K562 (cell line): ENCODE data around the gene KCNQ4. TPM values are rescaled to one million over a fixed set of nuclear protein-coding genes. Genes with fewer than 3 reads are reported as not detected.

ENCODE experiments used
- ATF6 ChIP-seq: sonication (generic); formaldehyde crosslinking; IDR thresholded peaks from 2 replicates; pipeline ENCODE4 v1.4.0; 2020; ENCODE audit warnings: mild to moderate bottlenecking, missing genetic modification reagents
- ELF2 ChIP-seq: fragments of 250-450 bp; sonication (Bioruptor Pico); IDR thresholded peaks from 2 replicates; pipeline ENCODE4 v1.5.0; 2021; ENCODE audit warnings: mild to moderate bottlenecking
- FOXM1 ChIP-seq, 2 experiments: fragments of 450-650 bp in 1 of 2; sonication (generic) in 1 of 2; formaldehyde crosslinking in 1 of 2; IDR thresholded peaks; 2 replicates each; pipeline versions ENCODE4 v1.6.1 to v1.9.0; 2017 to 2022; ENCODE audit warnings: low read depth in 2 of 2, mild to moderate bottlenecking in 2 of 2, missing genetic modification reagents in 1 of 2, moderate library complexity in 1 of 2
- GABPA ChIP-seq: fragments of 200-800 bp; sonication (Bioruptor generic); conservative IDR thresholded peaks from 2 replicates; pipeline ENCODE4 v1.6.1; 2016; ENCODE audit warnings: low read depth, missing genetic modification characterization, missing compliant biosample characterization
- GATA2 ChIP-seq: sonication (generic); formaldehyde crosslinking; IDR thresholded peaks from 2 replicates; pipeline ENCODE4 v1.4.0; 2020; ENCODE audit warnings: mild to moderate bottlenecking, missing genetic modification reagents
- IRF2 ChIP-seq: sonication (generic); formaldehyde crosslinking; IDR thresholded peaks from 2 replicates; pipeline ENCODE4 v1.8.1; 2022; ENCODE audit warnings: mild to moderate bottlenecking, missing genetic modification reagents
- NR3C1 ChIP-seq: sonication (generic); formaldehyde crosslinking; IDR thresholded peaks from 2 replicates; pipeline ENCODE4 v1.8.1; 2022; ENCODE audit warnings: missing genetic modification reagents
- RBM25 ChIP-seq: fragments of 200-400 bp; formaldehyde crosslinking; IDR thresholded peaks from 2 replicates; pipeline ENCODE4 v1.6.1; 2018; ENCODE audit warnings: low read length, low read depth, moderate library complexity; ENCODE audit not compliant: severe bottlenecking
- RCOR1 ChIP-seq, 2 experiments: IDR thresholded peaks; 2 replicates each; pipeline ENCODE4 v1.6.1; 2012; ENCODE audit warnings: low read depth in 2 of 2, low read length in 2 of 2, borderline replicate concordance in 1 of 2, improper control_type of control experiment in 1 of 2
- REST ChIP-seq, 2 experiments: fragments of 450-650 bp; formaldehyde crosslinking in 1 of 2; IDR thresholded peaks; 2 replicates each; pipeline versions ENCODE4 v1.4.0 to v1.6.1; 2014 to 2020; ENCODE audit warnings: mild to moderate bottlenecking in 2 of 2, borderline replicate concordance in 1 of 2, low read depth in 1 of 2
- SMC3 ChIP-seq: conservative IDR thresholded peaks from 2 replicates; pipeline ENCODE4 v1.6.1; 2011; ENCODE audit warnings: low read depth, low read length, improper control_type of control experiment; ENCODE audit not compliant: insufficient read depth
- SREBF2 ChIP-seq: sonication (generic); formaldehyde crosslinking; IDR thresholded peaks from 2 replicates; pipeline ENCODE4 v1.4.0; 2020; ENCODE audit warnings: mild to moderate bottlenecking, missing genetic modification reagents
- TCF3 ChIP-seq: sonication (generic); formaldehyde crosslinking; IDR thresholded peaks from 2 replicates; pipeline ENCODE4 v1.4.0; 2020; ENCODE audit warnings: mild to moderate bottlenecking, missing genetic modification reagents
- ZNF24 ChIP-seq: fragments of 450-650 bp; IDR thresholded peaks from 2 replicates; pipeline ENCODE4 v1.6.1; 2016
- ZNF324 ChIP-seq: fragments of 250-450 bp; sonication (Bioruptor Pico); IDR thresholded peaks from 2 replicates; pipeline ENCODE4 v1.4.0; 2020; ENCODE audit warnings: mild to moderate bottlenecking
- ZNF395 ChIP-seq: fragments of 200-800 bp; sonication (Bioruptor generic); IDR thresholded peaks from 2 replicates; pipeline ENCODE4 v1.6.1; 2017; ENCODE audit warnings: missing genetic modification characterization, missing compliant biosample characterization
- polyA plus RNA-seq, 8 experiments: library from polyadenylated mRNA; depleted of rRNA in 4 of 8; stranded (reverse) in 5 of 8; unstranded in 3 of 8; fragments of >200 nt; fragmentation: Nextera tagmentation in 2 of 8; fragmentation: Illumina TruSeq in 1 of 8; extraction: Ambion mirVana in 2 of 8; extraction: Trizol in 1 of 8; gene quantifications; 2 replicates each; pipeline versions ENCODE4 v1.2.1 to v1.2.3, GENCODE V29; 2011 to 2014; ENCODE audit warnings: inconsistent platforms in 1 of 8, missing spikeins in 1 of 8
- total RNA-seq, 7 experiments: library from RNA; depleted of rRNA in 6 of 7; stranded (reverse); fragments of >200 nt in 6 of 7; fragmentation: Illumina TruSeq in 2 of 7; extraction: Trizol in 2 of 7; gene quantifications; 2 replicates each; pipeline versions ENCODE4 v1.2.1 to v1.2.3, GENCODE V29; 2011 to 2021; ENCODE audit warnings: low replicate concordance in 1 of 7

KCNQ4 gene
- total and polyA plus RNA-seq, 9 of the 15 experiments (the other 6 are each of a cell fraction or from before 2014, with no cell fraction given) = 0.07 to 4.1 (median 0.79) TPM

GRCh38 chr1:40774266-40774998, 9.2 kb upstream of the KCNQ4 start (continued):
- peak; percentile 87 for TF ChIP-seq REST (IDR thresholded peaks at IDR 0.05; ENCODE audit: borderline replicate concordance)
- TF ChIP-seq REST (CRISPR knock-in tag; IDR thresholded peaks at IDR 0.05; ENCODE audit: low read depth) = no peak
- peak; percentile 58 for TF ChIP-seq RBM25
- peak; percentile 94 for TF ChIP-seq SMC3
- TF ChIP-seq TCF3 (CRISPR knock-in tag) = peak; percentile 51
- peak in 1 of 2 experiments; percentile 74; a peak in 3 of 4 replicates for TF ChIP-seq RCOR1 (IDR thresholded peaks at IDR 0.05; ENCODE audit: borderline replicate concordance in 1 of 2, low read depth in 2 of 2, low read length in 2 of 2)
- no peak for TF ChIP-seq SREBF2 (CRISPR knock-in tag)
- no peak for TF ChIP-seq IRF2 (CRISPR knock-in tag)
- no peak for TF ChIP-seq ZNF395
- no peak for TF ChIP-seq FOXM1 (IDR thresholded peaks at IDR 0.05; ENCODE audit: low read depth)
- no peak for TF ChIP-seq FOXM1 (CRISPR knock-in tag; IDR thresholded peaks at IDR 0.05; ENCODE audit: low read depth)
- TF ChIP-seq GABPA (tag) = no peak
- TF ChIP-seq ELF2 (CRISPR knock-in tag) = 0 out of 2 replicates have a peak, but pooled peaks have one; percentile 38
- no peak for TF ChIP-seq NR3C1 (CRISPR knock-in tag)
- peak; percentile 75 for TF ChIP-seq ZNF24
- TF ChIP-seq ZNF324 (CRISPR knock-in tag) = no peak
- TF ChIP-seq GATA2 (CRISPR knock-in tag) = peak; percentile 45; the same call in 1 of the 2 replicates
- TF ChIP-seq ATF6 (CRISPR knock-in tag) = no peak
